ENCODE measurements around the gene SARM1. TPM values are rescaled to one million over a fixed set of nuclear protein-coding genes. Genes with fewer than 3 reads are reported as not detected.

The SARM1 gene
- polyA plus RNA-seq, 3 donors: 3.7 to 13.1 (median 9.8) TPM

GRCh38 chr17:28364665-28365363 is 6.7 kb upstream of the SARM1 start, which contains the start of gene SEBOX:
SEBOX (minus strand) TSS chr17:28365199; CDS start chr17:28365151, 48 bp downstream.
- no peak within 1 kb of the TSS for H3K27ac ChIP-seq (ENCODE audit: low read depth, low read length)
- WGBS, 3 donors: 88 to 91% (median 91%) methylated on average over 13 of the region's 13 CpGs

DNA sequence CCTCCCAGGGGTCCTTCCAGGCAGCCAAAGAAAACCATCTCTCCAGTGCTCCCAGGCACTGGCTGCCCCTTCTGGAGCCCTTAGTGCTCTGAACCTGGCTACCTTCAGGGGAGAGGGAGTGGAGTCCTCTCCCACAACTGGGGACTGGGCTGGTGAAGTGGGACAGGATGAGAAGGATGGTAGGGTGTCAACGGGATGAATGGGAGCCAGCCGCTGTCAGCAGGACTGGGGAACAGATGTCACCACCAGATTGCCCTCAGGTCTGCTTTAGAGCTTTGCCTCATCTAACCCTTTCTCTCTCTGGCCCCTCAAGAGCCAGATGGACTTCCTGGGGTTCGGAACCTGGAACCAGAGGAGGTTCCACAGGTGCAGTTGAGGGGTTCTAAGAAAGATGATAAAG is 6.0 kb upstream of the SARM1 start:
- 86 to 95% (median 94%) methylated on average over 3 of the region's 3 CpGs for WGBS, 3 donors
- no peak overlapping the region for H3K27ac ChIP-seq (ENCODE audit: low read depth, low read length)

- no peak overlapping the region for H3K27ac ChIP-seq (ENCODE audit: low read depth, low read length)
- 69 to 79% (median 77%) methylated on average over 1 of the region's 1 CpG for WGBS, 3 donors
Observed at GRCh38 chr17:28366605-28367004, 4.9 kb upstream of the SARM1 start.

- WGBS, 3 donors: 86 to 92% (median 90%) methylated on average over 21 of the region's 21 CpGs
- H3K27ac ChIP-seq (ENCODE audit: low read depth, low read length): no peak overlapping the region
Observed at GRCh38 chr17:28367641-28368305, 3.7 kb upstream of the SARM1 start.

DNA sequence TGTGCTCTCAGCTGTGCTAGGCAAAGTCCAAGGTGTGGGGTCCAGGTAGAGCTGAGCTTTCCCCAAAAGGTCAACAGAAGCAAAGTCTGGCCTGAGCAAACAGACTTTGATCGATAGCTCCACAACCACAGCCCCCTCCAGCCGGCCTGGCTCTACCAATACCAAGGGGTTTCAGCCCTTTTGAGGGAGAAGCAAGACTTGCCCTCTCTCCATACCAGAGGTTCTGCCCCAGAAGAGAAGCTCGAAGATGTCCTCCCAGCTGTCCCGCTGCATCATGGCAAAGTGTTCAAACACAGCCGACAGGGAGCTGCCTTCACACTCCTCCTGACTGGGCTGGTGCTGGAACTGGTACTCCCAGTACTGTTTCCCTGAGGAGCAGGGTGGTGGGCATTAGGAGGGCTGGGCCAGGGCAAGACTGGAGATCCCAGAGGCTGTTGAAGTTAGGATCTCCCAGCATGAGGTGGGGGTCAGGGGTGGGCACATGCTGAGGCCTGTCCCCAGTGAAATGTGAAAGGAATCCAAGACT is 3.1 kb upstream of the SARM1 start:
- 59 to 93% (median 85%) methylated on average over 5 of the region's 5 CpGs for WGBS, 3 donors
- no peak overlapping the region for H3K27ac ChIP-seq (ENCODE audit: low read depth, low read length)

- no peak overlapping the region for H3K27ac ChIP-seq (ENCODE audit: low read depth, low read length)
- WGBS, 3 donors: 89 to 94% (median 89%) methylated on average over 23 of the region's 23 CpGs
Observed at GRCh38 chr17:28368915-28369683, 2.4 kb upstream of the SARM1 start.

DNA sequence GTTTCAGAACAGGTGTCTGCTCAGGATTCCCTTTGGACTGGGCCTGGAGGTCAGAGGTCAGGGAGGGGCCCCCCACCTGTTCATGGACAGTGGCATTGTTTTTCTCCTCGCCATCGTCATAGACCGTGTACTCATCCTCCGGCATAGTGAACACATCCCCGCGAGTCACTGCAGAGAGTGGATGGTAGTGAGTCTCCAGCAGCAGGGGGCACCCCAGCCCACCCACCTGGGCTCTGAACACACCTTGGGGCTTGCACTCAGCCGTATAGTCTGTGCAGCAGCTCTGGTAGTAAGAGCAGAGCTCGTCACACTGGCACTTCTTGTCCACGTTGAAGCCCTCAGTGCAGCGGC is 1.8 kb upstream of the SARM1 start:
- no peak overlapping the region for H3K27ac ChIP-seq (ENCODE audit: low read depth, low read length)
- 69 to 76% (median 75%) methylated on average over 10 of the region's 10 CpGs for WGBS, 3 donors

- WGBS, 3 donors: 18 to 35% (median 30%) methylated on average over 8 of the region's 8 CpGs
- H3K27ac ChIP-seq (ENCODE audit: low read depth, low read length): no peak within 1 kb of the TSS
Observed at GRCh38 chr17:28370035-28370743, 1.3 kb upstream of the SARM1 start, which contains the start of gene VTN. VTN (minus strand) TSS chr17:28370307; CDS start chr17:28370203, 104 bp downstream.

- 20 to 83% (median 57%) methylated on average over 1 of the region's 1 CpG for WGBS, 3 donors
- no peak overlapping the region for H3K27ac ChIP-seq (ENCODE audit: low read depth, low read length)
Observed at GRCh38 chr17:28370744-28371103, 770 bp upstream of the SARM1 start.

GRCh38 chr17:28372203-28372944 is 880 bp downstream of the SARM1 start:
- no peak overlapping the region for H3K27ac ChIP-seq (ENCODE audit: low read depth, low read length)
- WGBS, 3 donors: 9 to 35% (median 9%) methylated on average over 34 to 53 of the region's 53 CpGs

- H3K27ac ChIP-seq (ENCODE audit: low read depth, low read length): no peak overlapping the region
- 80 to 97% (median 90%) methylated on average over 6 of the region's 6 CpGs for WGBS, 3 donors
Observed at GRCh38 chr17:28372945-28373274, 1.4 kb downstream of the SARM1 start.

DNA sequence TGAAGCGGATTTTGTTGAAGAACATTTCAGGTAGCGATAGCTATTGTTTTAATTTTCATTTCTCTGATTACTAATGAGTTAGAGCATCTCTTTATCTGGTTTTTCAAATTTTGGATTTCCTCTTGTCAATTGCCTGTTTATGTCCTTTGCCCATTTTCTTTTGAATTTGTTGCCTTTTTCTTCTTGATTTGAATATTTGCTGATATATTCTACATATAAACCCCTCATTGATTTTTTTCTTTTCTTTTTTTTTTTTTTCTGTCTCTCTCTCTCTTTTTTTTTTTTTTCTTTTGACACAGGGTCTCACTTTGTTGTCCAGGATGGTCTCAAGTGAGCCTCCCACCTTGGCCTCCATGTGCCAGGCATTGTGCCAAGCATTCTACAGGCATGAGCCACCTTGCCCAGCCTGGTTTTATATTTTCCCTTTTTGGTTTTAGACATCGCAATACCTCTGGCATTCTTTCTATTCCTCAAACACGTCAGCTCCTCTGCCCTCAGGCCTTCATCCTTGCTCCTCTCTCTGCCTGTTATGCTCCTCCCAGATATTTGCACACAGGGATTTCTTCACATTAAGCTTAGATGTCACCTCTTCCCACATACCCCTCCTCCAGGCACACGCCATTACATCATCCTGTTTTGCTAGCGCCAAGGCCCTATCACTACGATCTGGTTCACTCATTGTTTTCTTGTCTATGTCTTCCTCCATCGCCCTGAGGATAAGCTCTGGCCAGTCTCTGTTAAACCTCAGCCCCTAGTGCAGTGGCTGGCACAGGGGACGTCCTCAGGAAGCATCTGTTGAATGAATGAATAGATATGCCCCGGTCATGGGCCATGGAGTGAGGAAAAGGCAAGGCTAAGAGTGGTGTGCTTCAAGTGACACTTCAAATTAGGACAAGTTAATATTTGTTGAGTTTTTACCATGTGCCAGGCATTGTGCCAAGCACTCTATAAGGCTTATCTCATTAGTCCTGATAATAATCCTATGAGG is 8.6 kb downstream of the SARM1 start:
- no peak overlapping the region for H3K27ac ChIP-seq (ENCODE audit: low read depth, low read length)
- WGBS, 3 donors: 60 to 74% (median 68%) methylated on average over 10 of the region's 10 CpGs

- WGBS, 3 donors: 31 to 41% (median 34%) methylated on average over 72 of the region's 72 CpGs
- H3K27ac ChIP-seq (ENCODE audit: low read depth, low read length): no peak overlapping the region
Observed at GRCh38 chr17:28381141-28381825, 9.8 kb downstream of the SARM1 start.

- 8 to 29% (median 21%) methylated on average over 55 to 56 of the region's 56 CpGs for WGBS, 3 donors
- H3K27ac ChIP-seq (ENCODE audit: low read depth, low read length): no peak overlapping the region
Observed at GRCh38 chr17:28384281-28385036, 13.0 kb downstream of the SARM1 start.

- H3K27ac ChIP-seq (ENCODE audit: low read depth, low read length): no peak overlapping the region
- 13 to 32% (median 28%) methylated on average over 28 to 29 of the region's 29 CpGs for WGBS, 3 donors
Observed at GRCh38 chr17:28385037-28385400, 13.5 kb downstream of the SARM1 start.

- no peak overlapping the region for H3K27ac ChIP-seq (ENCODE audit: low read depth, low read length)
- 46 to 64% (median 56%) methylated on average over 8 of the region's 8 CpGs for WGBS, 3 donors
Observed at GRCh38 chr17:28385406-28385805, 13.9 kb downstream of the SARM1 start.
